H1 (cell line): ENCODE data around the gene RAP1GAP. TPM values are rescaled to one million over a fixed set of nuclear protein-coding genes. Genes with fewer than 3 reads are reported as not detected.

Source experiments
- CTCF ChIA-PET: fragments of 300-600 bp; sonication (Branson Sonifier 250); formaldehyde crosslinking; loops from one replicate; lab custom pipeline; 2021; ENCODE audit not compliant: partially characterized antibody; lab: Charles Lee
- POLR2A ChIA-PET: fragments of 300-600 bp; sonication (Branson Sonifier 250); formaldehyde crosslinking; loops from one replicate; lab custom pipeline; 2021; ENCODE audit warnings: inconsistent platforms; ENCODE audit not compliant: partially characterized antibody; lab: Charles Lee
- DNase-seq, 2 experiments: peaks; one replicate each; pipeline versions ENCODE4 v3.0.0 to v3.0.0-alpha.2; 2010 to 2022; ENCODE audit warnings: low spot score in 2 of 2, low read depth in 1 of 2, mixed read lengths in 1 of 2
- FAIRE-seq: peaks from 2 replicates; lab custom pipeline; 2011; peaks lifted over from hg19 to GRCh38; lab: Jason Lieb, UNC
- H2AFZ ChIP-seq: 2 replicates; pipeline ENCODE4 v1.8.1; 2012; ENCODE audit warnings: low read length, inconsistent platforms
- H2AK5ac ChIP-seq: 2 replicates; pipeline ENCODE4 v1.6.1; 2013; ENCODE audit warnings: low read depth, low read length
- H2BK120ac ChIP-seq: replicated peaks from 2 replicates; pipeline ENCODE3; 2013; ENCODE audit warnings: low read depth, low read length, inconsistent platforms
- H2BK12ac ChIP-seq: 2 replicates; pipeline ENCODE4 v1.6.1; 2013; ENCODE audit warnings: low read depth, low read length
- H2BK15ac ChIP-seq: 2 replicates; pipeline ENCODE4 v1.6.1; 2013; ENCODE audit warnings: low read length
- H2BK20ac ChIP-seq: 2 replicates; pipeline ENCODE4 v1.6.1; 2013; ENCODE audit warnings: low read length
- H2BK5ac ChIP-seq: 2 replicates; pipeline ENCODE4 v1.6.1; 2013; ENCODE audit warnings: low read depth, low read length
- H3K14ac ChIP-seq: 2 replicates; pipeline ENCODE4 v1.6.1; 2013; ENCODE audit warnings: inconsistent platforms; ENCODE audit not compliant: insufficient read length
- H3K18ac ChIP-seq: 2 replicates; pipeline ENCODE4 v1.6.1; 2013; ENCODE audit warnings: low read length; ENCODE audit errors: extremely low read depth
- H3K23ac ChIP-seq: 2 replicates; pipeline ENCODE4 v1.6.1; 2013; ENCODE audit warnings: inconsistent platforms; ENCODE audit not compliant: insufficient read length
- H3K23me2 ChIP-seq: 2 replicates; pipeline ENCODE4 v1.6.1; 2013; ENCODE audit warnings: low read depth, low read length
- H3K27ac ChIP-seq: 2 replicates; pipeline ENCODE4 v1.6.1; 2011; ENCODE audit warnings: low read depth, low read length, inconsistent platforms
- H3K27me3 ChIP-seq, 4 experiments: replicated peaks in 1 of 4; 1 replicate in 1 of 4; 2 replicates in 3 of 4; pipeline versions ENCODE4 v1.6.1 to v1.8.1; 2011 to 2013; ENCODE audit warnings: low read length in 3 of 4, mild to moderate bottlenecking in 3 of 4, inconsistent platforms in 2 of 4, mixed read lengths in 2 of 4, moderate library complexity in 1 of 4; ENCODE audit not compliant: control insufficient read depth in 3 of 4, insufficient read depth in 3 of 4; ENCODE audit errors: extremely low read depth in 1 of 4
- H3K36me3 ChIP-seq, 4 experiments: 2 replicates each; pipeline versions ENCODE4 v1.6.1 to v1.8.1; 2011 to 2013; ENCODE audit warnings: mild to moderate bottlenecking in 4 of 4, low read length in 3 of 4, moderate library complexity in 2 of 4, control low read depth in 1 of 4, inconsistent platforms in 1 of 4; ENCODE audit not compliant: insufficient read depth in 4 of 4, control insufficient read depth in 2 of 4
- H3K4ac ChIP-seq: replicated peaks from 2 replicates; pipeline ENCODE3; 2013; ENCODE audit warnings: low read length, low read depth, mixed read lengths, inconsistent platforms; ENCODE audit not compliant: insufficient read length
- H3K4me1 ChIP-seq, 4 experiments: replicated peaks in 1 of 4; 1 replicate in 1 of 4; 2 replicates in 3 of 4; pipeline versions ENCODE4 v1.6.1 to v1.8.1; 2011 to 2013; ENCODE audit warnings: low read length in 3 of 4, inconsistent platforms in 2 of 4, mixed read lengths in 1 of 4; ENCODE audit not compliant: insufficient read depth in 4 of 4, control insufficient read depth in 3 of 4
- H3K4me2 ChIP-seq, 2 experiments: 2 replicates each; pipeline versions ENCODE4 v1.6.1 to v1.8.1; 2011 to 2013; ENCODE audit warnings: low read depth in 2 of 2, low read length in 2 of 2, control low read depth in 1 of 2, inconsistent platforms in 1 of 2, mild to moderate bottlenecking in 1 of 2; ENCODE audit not compliant: insufficient read depth in 1 of 2
- H3K4me3 ChIP-seq, 4 experiments: fragments of 200-600, 300-600 bp in 1 of 4; sonication (generic), shearing (Covaris generic), sonication (Bioruptor Twin) in 1 of 4; 2 replicates each; pipeline versions ENCODE4 v1.5.1 to v1.8.1; 2011 to 2016; ENCODE audit warnings: low read length in 4 of 4, low read depth in 3 of 4, control low read depth in 2 of 4, inconsistent platforms in 2 of 4, mild to moderate bottlenecking in 2 of 4, mixed read lengths in 1 of 4, moderate library complexity in 1 of 4; ENCODE audit not compliant: insufficient read depth in 2 of 4; ENCODE audit errors: extremely low read depth in 1 of 4
- H3K56ac ChIP-seq: replicated peaks from 2 replicates; pipeline ENCODE3; 2013; ENCODE audit warnings: low read depth, mild to moderate bottlenecking, mixed read lengths, low read length, inconsistent platforms; ENCODE audit not compliant: insufficient read length
- H3K79me1 ChIP-seq: 2 replicates; pipeline ENCODE4 v1.6.1; 2013; ENCODE audit warnings: low read depth, low read length, control low read depth
- H3K79me2 ChIP-seq, 2 experiments: 2 replicates each; pipeline versions ENCODE4 v1.6.1 to v1.8.1; 2012 to 2013; ENCODE audit warnings: low read length in 2 of 2, mild to moderate bottlenecking in 2 of 2, inconsistent platforms in 1 of 2; ENCODE audit not compliant: insufficient read depth in 2 of 2, control insufficient read depth in 1 of 2
- H3K9ac ChIP-seq, 4 experiments: replicated peaks in 1 of 4; 1 replicate in 1 of 4; 2 replicates in 3 of 4; pipeline versions ENCODE4 v1.6.1 to v1.8.1; 2011 to 2013; ENCODE audit warnings: low read depth in 3 of 4, low read length in 3 of 4, control low read depth in 2 of 4, mild to moderate bottlenecking in 2 of 4, moderate library complexity in 2 of 4, inconsistent platforms in 1 of 4; ENCODE audit errors: extremely low read depth in 1 of 4
- H3K9me3 ChIP-seq, 2 experiments: 2 replicates each; pipeline versions ENCODE4 v1.6.1 to v1.8.1; 2012 to 2013; ENCODE audit warnings: mild to moderate bottlenecking in 2 of 2, moderate library complexity in 2 of 2, control low read depth in 1 of 2, inconsistent platforms in 1 of 2, low read depth in 1 of 2, low read length in 1 of 2, mixed read lengths in 1 of 2; ENCODE audit not compliant: insufficient read depth in 2 of 2
- H4K20me1 ChIP-seq, 2 experiments: replicated peaks in 1 of 2; 2 replicates each; pipeline versions ENCODE3 to v1.8.1; 2011 to 2013; ENCODE audit warnings: inconsistent platforms in 2 of 2, low read length in 2 of 2, mild to moderate bottlenecking in 1 of 2; ENCODE audit not compliant: insufficient read depth in 2 of 2, control insufficient read depth in 1 of 2
- H4K5ac ChIP-seq: 2 replicates; pipeline ENCODE4 v1.6.1; 2013; ENCODE audit warnings: low read length, low read depth, mixed read lengths, inconsistent platforms; ENCODE audit not compliant: insufficient read length
- H4K8ac ChIP-seq: 2 replicates; pipeline ENCODE4 v1.8.0; 2013; ENCODE audit warnings: mild to moderate bottlenecking, moderate library complexity, low read length, inconsistent platforms; ENCODE audit not compliant: insufficient read depth; ENCODE audit errors: extremely low read depth
- H4K91ac ChIP-seq: replicated peaks from 2 replicates; pipeline ENCODE3; 2013; ENCODE audit warnings: low read length, mixed read lengths, inconsistent platforms; ENCODE audit not compliant: insufficient read length
- CBX8 ChIP-seq: fragments of 300-800, 300-1000 bp; sonication (generic); IDR thresholded peaks from 2 replicates; pipeline ENCODE4 v1.7.1; 2016; ENCODE audit warnings: low read depth, low read length, borderline replicate concordance
- CREB1 ChIP-seq: IDR thresholded peaks from 2 replicates; pipeline ENCODE4 v1.6.1; 2012; ENCODE audit warnings: inconsistent platforms
- EP300 ChIP-seq, 2 experiments: IDR thresholded peaks; 1 replicate in 1 of 2; 2 replicates in 1 of 2; pipeline ENCODE4 v1.6.1; 2011 to 2012; ENCODE audit warnings: low read depth in 2 of 2, low read length in 2 of 2, mild to moderate bottlenecking in 2 of 2, borderline replicate concordance in 1 of 2, inconsistent platforms in 1 of 2, moderate library complexity in 1 of 2
- FOSL1 ChIP-seq: IDR thresholded peaks from 2 replicates; pipeline ENCODE4 v1.6.1; 2011; ENCODE audit warnings: mild to moderate bottlenecking, low read depth, low read length, moderate library complexity; ENCODE audit not compliant: insufficient read depth
- NRF1 ChIP-seq: IDR thresholded peaks from 2 replicates; pipeline ENCODE4 v1.6.1; 2011; ENCODE audit warnings: mild to moderate bottlenecking, low read depth, low read length, improper control_type of control experiment
- SIN3A ChIP-seq, 2 experiments: IDR thresholded peaks in 1 of 2; conservative IDR thresholded peaks in 1 of 2; 2 replicates each; pipeline ENCODE4 v1.6.1; 2011 to 2012; ENCODE audit warnings: low read length in 2 of 2, improper control_type of control experiment in 1 of 2, low read depth in 1 of 2, mild to moderate bottlenecking in 1 of 2
- TAF1 ChIP-seq: IDR thresholded peaks from 2 replicates; pipeline ENCODE4 v1.6.1; 2011; ENCODE audit warnings: mild to moderate bottlenecking, low read depth, low read length
- ZNF274 ChIP-seq: IDR thresholded peaks from 2 replicates; pipeline ENCODE4 v1.7.0; 2012; ENCODE audit warnings: low read length, borderline replicate concordance; ENCODE audit errors: extremely low read depth
- WGBS, 2 experiments: shearing (Covaris generic) in 1 of 2; methylation state at CpG; one replicate each; pipeline versions ENCODE4 v1.1.6 to v1.1.7; 2013 to 2015; ENCODE audit warnings: low lambda C conversion rate in 2 of 2, mixed read lengths in 2 of 2, inconsistent platforms in 1 of 2, low coverage in 1 of 2, missing lambda C conversion rate in 1 of 2; ENCODE audit not compliant: insufficient replicate concordance in 2 of 2, insufficient coverage in 1 of 2, insufficient read length in 1 of 2; ENCODE audit errors: extremely low coverage in 1 of 2, missing lambda C conversion rate in 1 of 2; 5-methylcytosine and 5-hydroxymethylcytosine counted together
- polyA plus RNA-seq, 7 experiments: library from polyadenylated mRNA; depleted of rRNA in 3 of 7; stranded (reverse) in 5 of 7; unstranded in 2 of 7; fragments of >200 nt in 5 of 7; fragments of 200-250 nt in 2 of 7; gene quantifications; 1 replicate in 5 of 7; 2 replicates in 1 of 7; 4 replicates in 1 of 7; pipeline versions ENCODE4 v1.2.1 to v1.2.3, GENCODE V29; 2011 to 2013; ENCODE audit warnings: missing spikeins in 2 of 7, mixed read lengths in 2 of 7
- total RNA-seq: library from RNA; stranded (reverse); fragmentation: NEBNext Ultra II Directional; extraction: Animal tissue kit (Norgen Biotek cat#: 25700); gene quantifications from 2 replicates; pipeline ENCODE4 v1.2.1, GENCODE V29; 2021
- TF ChIP-seq, protein P1 (sequence below): IDR thresholded peaks from 2 replicates; pipeline ENCODE4 v1.6.1; 2012; ENCODE audit warnings: inconsistent platforms
- TF ChIP-seq, protein P2 (sequence below): IDR thresholded peaks from 2 replicates; pipeline ENCODE4 v1.6.1; 2011; ENCODE audit warnings: low read depth, mild to moderate bottlenecking, low read length; ENCODE audit not compliant: insufficient read depth

RAP1GAP gene
- total and polyA plus RNA-seq, 2 of the 8 experiments (the other 6 are each of a cell fraction or from before 2014, with no cell fraction given): 8.4 TPM

DNA sequence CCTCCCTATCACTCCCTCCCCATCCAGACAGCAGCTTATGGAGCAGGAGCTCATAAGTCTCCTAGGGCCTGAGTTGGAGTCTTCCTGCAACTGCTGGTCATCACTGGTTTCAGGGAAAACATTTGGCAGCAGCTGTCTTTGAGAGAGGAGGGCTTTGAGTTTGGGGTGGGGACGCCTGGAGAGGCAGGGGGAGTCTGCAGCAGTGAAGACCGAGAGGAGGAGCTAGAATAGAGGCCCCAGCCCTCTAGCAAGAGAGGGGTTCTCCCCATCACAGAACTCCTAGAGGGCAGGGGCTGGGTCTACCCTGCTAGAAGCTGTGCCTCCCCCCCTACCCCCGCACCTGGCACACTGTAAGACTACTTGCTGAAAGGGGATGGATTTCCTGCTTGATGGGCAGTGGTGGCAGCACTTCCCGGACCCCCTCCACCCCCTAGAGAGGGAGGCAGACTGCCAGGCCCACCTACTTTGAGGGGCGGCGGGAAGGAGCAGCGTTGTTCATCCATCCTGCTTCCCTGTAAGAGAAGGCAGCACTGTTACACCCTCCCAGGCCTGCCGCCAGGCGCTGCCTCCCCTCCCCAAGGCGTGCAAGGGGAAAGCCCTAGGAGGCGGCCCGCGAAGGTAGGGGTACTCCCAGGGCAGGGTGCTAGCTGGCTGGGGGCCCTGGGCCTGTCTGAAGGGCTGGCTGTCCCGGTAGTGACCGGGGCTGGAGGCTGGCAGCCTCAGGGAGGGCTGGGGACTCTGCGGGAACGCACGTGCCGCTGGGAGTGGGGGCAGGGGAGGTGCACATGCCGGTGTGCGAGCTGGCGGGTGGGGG lies 50.4 kb downstream of the RAP1GAP start:
- Histone ChIP-seq H3K36me3 (no peaks in the 10 kb centered on the region), H3K23ac (no peak overlapping the region), H3K23me2 (peaks cover 3% of the 10 kb centered on the region), H2AK5ac (no peak overlapping the region), H2BK120ac (no peak overlapping the region), H3K79me2 (no peaks in the 10 kb centered on the region), H3K27ac (no peak overlapping the region), H3K79me1 (no peaks in the 10 kb centered on the region), H4K8ac (peak overlapping the region; percentile 45; the same call in 1 of the 2 replicates), H2BK12ac (0 out of 2 replicates have a peak overlapping the region, but pooled peaks have one; percentile 27), H4K91ac (peak overlapping the region; percentile 5), H3K4ac (no peak overlapping the region), H3K18ac (peak overlapping the region; percentile 83), H3K4me1 (peaks cover 0 to 23% (median 17%) of the 10 kb centered on the region in 4 experiments; a peak in 6 of 7 replicates), H4K5ac (no peak overlapping the region), H2BK5ac (peak overlapping the region; percentile 66; the same call in 1 of the 2 replicates), H3K14ac (no peak overlapping the region), H2AFZ (no peak overlapping the region; the same call in 1 of the 2 replicates), H4K20me1 (peaks cover 3 to 13% of the 10 kb centered on the region in 2 experiments), H3K27me3 (peaks cover 0 to 26% (median 13%) of the 10 kb centered on the region in 4 experiments; a peak in 5 of 7 replicates), H3K9me3 (no peaks in the 10 kb centered on the region), H2BK15ac (peak overlapping the region; percentile 61), H3K9ac (no peak overlapping the region), H2BK20ac (no peak overlapping the region), H3K4me2 (peak overlapping the region; percentile 9 to 50; a peak in 2 of 4 replicates), H3K56ac (no peak overlapping the region), H3K4me3 (peak overlapping the region in 1 of 4 experiments; percentile 40; a peak in 2 of 8 replicates)
- CTCF ChIA-PET: interaction anchor here (1.0 to 2.0 kb wide), 5 partner anchors 9 to 387 kb away, joined by 3 to 7 read pairs (median 4); no protein-coding TSS in a partner anchor
- no peak for FAIRE-seq
- POLR2A ChIA-PET: interaction anchor here (1.5 kb wide), 1 partner anchor 10 kb away, joined by 3 read pairs; no protein-coding TSS in a partner anchor
- 44% methylated on average over 20 of the region's 22 CpGs; no CpG with 5 or more reads in 1 of the 2 experiments for WGBS, 2 experiments
- peak in 1 of 2 experiments; percentile 72 for DNase-seq
- TF ChIP-seq TAF1 (no peak), SIN3A (conservative IDR thresholded peaks at IDR 0.05 in 1 of 2, IDR thresholded peaks at IDR 0.05 in 1 of 2; ENCODE audit: low read depth in 1 of 2, low read length in 2 of 2) (no peak), CREB1 (no peak), ZNF274 (no peak), NRF1 (no peak), FOSL1 (no peak), CBX8 (no peak), EP300 (IDR thresholded peaks at IDR 0.05; ENCODE audit: borderline replicate concordance in 1 of 2, low read depth in 2 of 2, low read length in 2 of 2) (no peak)
- TF ChIP-seq, protein P1, sequence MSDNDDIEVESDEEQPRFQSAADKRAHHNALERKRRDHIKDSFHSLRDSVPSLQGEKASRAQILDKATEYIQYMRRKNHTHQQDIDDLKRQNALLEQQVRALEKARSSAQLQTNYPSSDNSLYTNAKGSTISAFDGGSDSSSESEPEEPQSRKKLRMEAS: peak; percentile 83
- TF ChIP-seq, protein P2, sequence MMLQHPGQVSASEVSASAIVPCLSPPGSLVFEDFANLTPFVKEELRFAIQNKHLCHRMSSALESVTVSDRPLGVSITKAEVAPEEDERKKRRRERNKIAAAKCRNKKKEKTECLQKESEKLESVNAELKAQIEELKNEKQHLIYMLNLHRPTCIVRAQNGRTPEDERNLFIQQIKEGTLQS: no peak
